Common myeloid progenitor, CD34-positive (primary cell): ENCODE results near the gene COQ8A. TPM values are rescaled to one million over a fixed set of nuclear protein-coding genes. Genes with fewer than 3 reads are reported as not detected.
A peak's percentile ranks its signal among the peaks of the same experiment; 100 is the strongest.

Experiments used
- CTCF ChIA-PET: fragments of 350-600 bp; sonication (Branson Sonifier 250); formaldehyde crosslinking; loops from one replicate; lab custom pipeline; 2021; ENCODE audit warnings: antibody characterized with exemption; lab: Charles Lee
- POLR2A ChIA-PET: fragments of 350-600 bp; sonication (Branson Sonifier 250); formaldehyde crosslinking; loops from one replicate; lab custom pipeline; 2021; ENCODE audit warnings: antibody characterized with exemption; lab: Charles Lee
- DNase-seq, 3 donors: peaks; one replicate each; pipeline versions ENCODE4 v3.0.0 to v3.0.0-alpha.2; 2013
- H3K27ac ChIP-seq, 2 experiments: 1 replicate in 1 of 2; 2 replicates in 1 of 2; pipeline ENCODE4 v1.7.0; 2013; ENCODE audit warnings: inconsistent platforms in 2 of 2, low read length in 2 of 2, mild to moderate bottlenecking in 2 of 2, low read depth in 1 of 2, moderate library complexity in 1 of 2; ENCODE audit not compliant: severe bottlenecking in 2 of 2, insufficient read depth in 1 of 2, poor library complexity in 1 of 2
- H3K27me3 ChIP-seq, 5 experiments: replicated peaks in 2 of 5; 1 replicate in 3 of 5; 2 replicates in 2 of 5; pipeline versions ENCODE4 v1.6.1 to v1.7.0; 2013; ENCODE audit warnings: low read length in 4 of 5, mild to moderate bottlenecking in 2 of 5, moderate library complexity in 2 of 5, inconsistent platforms in 1 of 5; ENCODE audit not compliant: insufficient read depth in 5 of 5, control insufficient read depth in 4 of 5
- H3K36me3 ChIP-seq, 4 experiments: 1 replicate in 2 of 4; 2 replicates in 2 of 4; pipeline versions ENCODE4 v1.6.1 to v1.7.0; 2013; ENCODE audit warnings: low read length in 3 of 4, control low read depth in 1 of 4, mild to moderate bottlenecking in 1 of 4; ENCODE audit not compliant: control insufficient read depth in 4 of 4, insufficient read depth in 4 of 4
- H3K4me1 ChIP-seq, 4 experiments: 1 replicate in 3 of 4; 2 replicates in 1 of 4; pipeline versions ENCODE4 v1.6.1 to v1.7.1; 2013; ENCODE audit warnings: low read length in 3 of 4, mild to moderate bottlenecking in 3 of 4, control low read depth in 1 of 4, inconsistent platforms in 1 of 4, moderate library complexity in 1 of 4; ENCODE audit not compliant: control insufficient read depth in 4 of 4, insufficient read depth in 4 of 4; ENCODE audit errors: control extremely low read depth in 1 of 4
- H3K4me3 ChIP-seq, 7 experiments: 1 replicate in 4 of 7; 2 replicates in 3 of 7; pipeline versions ENCODE4 v1.5.1 to v1.7.0; 2013; ENCODE audit warnings: mild to moderate bottlenecking in 7 of 7, low read length in 6 of 7, moderate library complexity in 6 of 7, inconsistent platforms in 2 of 7, low read depth in 2 of 7, control low read depth in 1 of 7; ENCODE audit not compliant: insufficient read depth in 4 of 7, control insufficient read depth in 1 of 7; ENCODE audit errors: extremely low read depth in 1 of 7
- H3K9me3 ChIP-seq, 5 experiments: 1 replicate in 4 of 5; 2 replicates in 1 of 5; pipeline versions ENCODE4 v1.6.1 to v1.7.1; 2013; ENCODE audit warnings: low read length in 4 of 5, mild to moderate bottlenecking in 2 of 5, inconsistent platforms in 1 of 5, low read depth in 1 of 5, moderate library complexity in 1 of 5; ENCODE audit not compliant: control insufficient read depth in 4 of 5, insufficient read depth in 2 of 5; ENCODE audit errors: control extremely low read depth in 1 of 5
- WGBS: methylation state at CpG from one replicate; pipeline ENCODE4 v1.1.5; 2013; ENCODE audit not compliant: insufficient coverage; 5-methylcytosine and 5-hydroxymethylcytosine counted together
- polyA plus RNA-seq: library from polyadenylated mRNA; unstranded; fragments of 120-200 nt; gene quantifications from one replicate; pipeline ENCODE4 v1.2.1, GENCODE V29; 2013

COQ8A gene
- polyA plus RNA-seq = 54.8 TPM

DNA sequence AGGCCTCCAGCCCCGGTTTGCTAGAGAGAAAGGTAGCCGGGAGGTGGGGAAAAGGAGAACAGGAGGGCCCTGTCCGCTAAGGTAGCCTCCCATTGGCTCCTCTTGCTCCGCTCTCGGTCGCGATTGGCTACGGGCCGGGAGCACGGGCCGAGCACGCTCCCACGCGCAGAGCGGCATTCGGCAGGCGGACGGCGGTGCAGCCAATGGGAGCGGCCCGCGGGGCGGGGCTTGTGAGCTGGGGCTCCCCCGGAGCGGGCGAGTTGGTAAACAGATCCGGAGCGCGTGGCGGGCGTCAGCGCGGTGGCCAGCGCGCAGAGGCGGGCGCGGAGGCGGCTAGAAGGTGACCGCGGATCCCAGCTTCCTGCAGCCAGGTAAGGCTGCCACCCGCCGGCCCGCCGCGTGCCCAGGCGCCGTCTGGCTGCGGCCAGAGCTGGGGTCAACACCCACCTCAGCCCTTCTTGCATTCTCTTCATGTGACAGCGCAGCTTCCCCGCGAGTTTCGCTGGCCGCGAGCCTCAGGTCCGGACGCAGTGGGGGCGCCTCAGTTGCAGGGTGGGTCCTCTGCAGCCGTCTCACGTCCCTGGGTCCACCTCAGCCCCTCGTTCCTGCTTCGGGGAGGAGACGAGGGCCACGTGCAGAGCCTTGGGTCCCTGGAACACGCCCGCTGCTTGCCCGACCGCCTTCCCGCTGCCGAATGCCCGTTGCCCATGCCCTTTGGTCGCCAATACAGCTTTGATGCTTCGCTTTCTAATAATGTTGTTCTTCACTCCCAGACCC is at the start of gene COQ8A:
Gene COQ8A (plus strand): TSS at position 266 of the 777 bp plus-strand sequence. CDS start 21,092 bp downstream, outside the sequence.
- DNase-seq = peak; percentile 99 to 100 (median 99)
- WGBS = under 1% methylated on average over 66 of the region's 73 CpGs
- Histone ChIP-seq H3K9me3 (peaks cover 0 to 5% (median 3%) of the 10 kb centered on the region in 5 experiments), H3K4me3 (peak within 1 kb of the TSS; percentile 68 to 86 (median 79)), H3K36me3 (peaks cover 0 to 5% (median under 1%) of the 10 kb centered on the region in 4 experiments), H3K27me3 (no peaks in the 10 kb centered on the region), H3K4me1 (peaks cover 14 to 79% (median 50%) of the 10 kb centered on the region in 4 experiments), H3K27ac (peak within 1 kb of the TSS; percentile 91 to 96)
- ChIA-PET CTCF (interaction anchor here (1.2 kb wide), 1 partner anchor 14 kb away, joined by 3 read pairs; no protein-coding TSS in a partner anchor), POLR2A (interaction anchor here (0.5 to 1.5 kb wide), 2 partner anchors 56 to 753 kb away, joined by 3 to 6 read pairs; no protein-coding TSS in a partner anchor)

GRCh38 chr1:226890331-226891108 is 49.6 kb upstream of the COQ8A start:
- no peak for DNase-seq
- POLR2A ChIA-PET = no interaction called here

GRCh38 chr1:226891346-226891745 is 48.7 kb upstream of the COQ8A start:
- no peak overlapping the region for H3K4me3 ChIP-seq
- no peaks in the 10 kb centered on the region for H3K27me3 ChIP-seq
- H3K9me3 ChIP-seq = no peaks in the 10 kb centered on the region
- peaks cover 0 to 42% (median 11%) of the 10 kb centered on the region in 4 experiments for H3K36me3 ChIP-seq
- H3K27ac ChIP-seq = no peak overlapping the region
- CTCF ChIA-PET = interaction anchor here (1.2 to 2.1 kb wide), 2 partner anchors 8 to 15 kb away, joined by 3 to 6 read pairs; no protein-coding TSS in a partner anchor
- WGBS = 98% methylated on average over 5 of the region's 11 CpGs
- peaks cover under 1 to 14% (median 6%) of the 10 kb centered on the region in 4 experiments for H3K4me1 ChIP-seq
- POLR2A ChIA-PET = no interaction called here
- no peak for DNase-seq

More at GRCh38 chr1:226890331-226891108, 49.6 kb upstream of the COQ8A start:
- peaks cover 0 to 38% (median 10%) of the 10 kb centered on the region in 4 experiments for H3K36me3 ChIP-seq
- no peaks in the 10 kb centered on the region for H3K27me3 ChIP-seq
- no peaks in the 10 kb centered on the region for H3K9me3 ChIP-seq
- WGBS = 93% methylated on average over 20 of the region's 22 CpGs
- H3K4me3 ChIP-seq = no peak overlapping the region
- CTCF ChIA-PET = interaction anchor here (0.6 kb wide), 1 partner anchor 22 kb away, joined by 3 read pairs; no protein-coding TSS in a partner anchor
- no peak overlapping the region for H3K27ac ChIP-seq
- H3K4me1 ChIP-seq = peaks cover 6 to 22% (median 14%) of the 10 kb centered on the region in 4 experiments

DNA sequence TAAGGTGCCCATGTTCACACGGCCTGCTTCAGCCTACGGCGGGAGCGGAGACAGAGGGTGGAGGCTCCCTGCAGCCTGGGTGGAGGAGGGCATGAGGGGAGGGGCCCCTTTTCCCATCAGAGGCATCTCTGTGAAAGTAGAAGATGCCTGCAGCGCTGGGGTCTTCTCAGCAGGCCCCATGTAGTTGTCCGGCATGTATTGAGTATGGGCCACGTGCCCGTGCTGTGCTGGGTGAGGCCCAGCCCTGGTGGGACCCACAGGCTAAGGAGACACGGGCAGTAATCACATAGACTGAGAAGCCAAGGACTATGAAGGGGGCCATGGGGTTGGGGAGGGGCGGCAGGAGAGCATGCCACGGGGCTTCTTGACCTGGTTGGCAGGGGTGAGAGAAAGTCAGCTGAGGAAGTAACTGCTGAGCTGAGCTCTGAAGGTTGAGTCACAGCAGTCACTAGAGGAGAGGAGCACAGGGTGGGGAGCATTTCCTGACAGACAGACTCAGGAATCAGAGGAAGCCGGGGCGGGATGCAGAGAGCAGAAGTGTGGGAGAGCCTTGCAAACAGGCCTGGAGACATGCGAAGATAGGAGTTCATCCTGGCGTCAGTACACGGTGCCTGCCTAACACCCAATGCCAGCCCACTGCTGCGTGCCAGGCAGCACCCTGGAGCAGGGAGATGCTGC is 48.1 kb upstream of the COQ8A start:
- peaks cover 0 to 7% (median 1%) of the 10 kb centered on the region in 4 experiments for H3K4me1 ChIP-seq
- no peaks in the 10 kb centered on the region for H3K9me3 ChIP-seq
- H3K27me3 ChIP-seq = no peaks in the 10 kb centered on the region
- CTCF ChIA-PET = interaction anchor here (1.2 to 2.1 kb wide), 2 partner anchors 9 to 15 kb away, joined by 3 to 6 read pairs; no protein-coding TSS in a partner anchor
- 86% methylated on average over 16 of the region's 17 CpGs for WGBS
- H3K36me3 ChIP-seq = peaks cover 0 to 42% (median 11%) of the 10 kb centered on the region in 4 experiments
- no peak overlapping the region for H3K27ac ChIP-seq
- DNase-seq = no peak
- POLR2A ChIA-PET = no interaction called here
- no peak overlapping the region for H3K4me3 ChIP-seq

DNA sequence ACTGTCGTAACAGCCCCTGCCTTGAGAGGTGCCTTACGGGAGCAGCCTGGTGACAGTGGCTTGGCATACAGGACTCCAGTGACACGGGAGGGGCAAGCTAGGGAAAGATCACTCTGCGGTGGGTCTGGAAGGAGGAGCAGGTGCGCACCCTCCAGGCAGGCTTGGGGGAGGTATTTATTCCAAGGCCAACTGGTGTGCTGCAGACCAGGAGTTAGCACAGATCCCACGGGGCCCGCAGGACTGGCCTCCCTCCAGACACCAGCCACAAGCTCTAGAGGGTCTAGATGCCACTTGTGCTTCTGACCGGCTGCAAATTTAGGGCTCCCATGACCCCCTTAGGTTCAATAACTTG is 47.6 kb upstream of the COQ8A start:
- ChIA-PET POLR2A (interaction anchor here (0.6 kb wide), 1 partner anchor 10 kb away, joined by 3 read pairs; no protein-coding TSS in a partner anchor), CTCF (interaction anchor here (1.2 to 2.1 kb wide), 2 partner anchors 10 to 14 kb away, joined by 3 to 6 read pairs; no protein-coding TSS in a partner anchor)
- no peak for DNase-seq
- H3K9me3 ChIP-seq = no peaks in the 10 kb centered on the region
- H3K4me3 ChIP-seq = no peak overlapping the region
- peaks cover 0 to 42% (median 11%) of the 10 kb centered on the region in 4 experiments for H3K36me3 ChIP-seq
- H3K27me3 ChIP-seq = no peaks in the 10 kb centered on the region
- H3K27ac ChIP-seq = no peak overlapping the region
- H3K4me1 ChIP-seq = peaks cover 0 to 4% (median under 1%) of the 10 kb centered on the region in 4 experiments
- WGBS = 85% methylated on average over 8 of the region's 8 CpGs

- Histone ChIP-seq H3K4me3 (no peak overlapping the region), H3K27ac (no peak overlapping the region), H3K4me1 (peaks cover 0 to 4% (median under 1%) of the 10 kb centered on the region in 4 experiments), H3K27me3 (no peaks in the 10 kb centered on the region), H3K36me3 (peaks cover 0 to 38% (median 9%) of the 10 kb centered on the region in 4 experiments), H3K9me3 (no peaks in the 10 kb centered on the region)
- WGBS = 100% methylated on average over 9 of the region's 13 CpGs
- ChIA-PET CTCF (interaction anchor here (1.1 kb wide), 1 partner anchor 260 kb away, joined by 3 read pairs; no protein-coding TSS in a partner anchor), POLR2A (no interaction called here)
- DNase-seq = no peak
Observed at GRCh38 chr1:226893936-226894335, 46.2 kb upstream of the COQ8A start.
